Measurements from ENCODE around the gene PITX1.
"Not testable (repeated sequence)": the region's sequence is repeated elsewhere in the genome, so short reads cannot be mapped to it uniquely, and the experiment has no call there.

The PITX1 gene

DNA sequence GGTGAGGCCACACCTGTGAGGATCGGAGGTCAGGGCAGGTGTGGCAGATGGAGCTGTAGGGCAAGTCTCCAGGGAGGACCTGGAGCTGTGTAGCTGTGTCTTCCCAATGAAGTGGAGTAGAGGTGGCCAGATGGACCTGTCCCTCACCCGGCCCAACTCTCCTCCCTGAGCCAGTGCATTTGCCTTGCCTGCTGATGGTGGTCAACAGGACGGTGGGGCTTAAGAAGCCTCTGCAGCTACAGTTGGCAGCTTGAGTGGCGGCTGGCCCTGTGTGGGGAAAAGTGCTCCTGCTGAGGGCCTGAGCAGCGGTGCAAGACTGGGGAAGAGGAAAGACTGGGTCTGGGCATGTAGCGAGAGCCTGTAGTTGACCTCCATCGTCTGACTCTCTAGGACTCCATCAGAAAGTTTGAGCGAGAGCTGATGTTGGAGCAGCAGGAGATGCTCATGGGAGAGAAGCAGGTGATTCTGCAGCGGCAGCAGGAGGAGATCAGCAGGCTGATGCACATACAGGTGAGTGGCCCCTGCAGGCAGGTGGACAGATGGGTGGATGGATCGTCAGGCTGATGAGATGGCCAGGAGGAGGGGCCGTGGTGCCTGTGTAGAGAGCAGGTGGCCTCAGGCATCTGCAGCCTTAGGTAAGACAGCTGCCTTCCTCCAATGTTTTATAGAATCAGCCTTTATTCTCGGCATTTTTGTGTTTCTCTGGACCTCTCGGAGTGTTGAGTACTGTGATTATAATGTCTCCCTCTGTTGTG is 24.9 kb downstream of the PITX1 start:
- DNase-seq = no peak

DNA sequence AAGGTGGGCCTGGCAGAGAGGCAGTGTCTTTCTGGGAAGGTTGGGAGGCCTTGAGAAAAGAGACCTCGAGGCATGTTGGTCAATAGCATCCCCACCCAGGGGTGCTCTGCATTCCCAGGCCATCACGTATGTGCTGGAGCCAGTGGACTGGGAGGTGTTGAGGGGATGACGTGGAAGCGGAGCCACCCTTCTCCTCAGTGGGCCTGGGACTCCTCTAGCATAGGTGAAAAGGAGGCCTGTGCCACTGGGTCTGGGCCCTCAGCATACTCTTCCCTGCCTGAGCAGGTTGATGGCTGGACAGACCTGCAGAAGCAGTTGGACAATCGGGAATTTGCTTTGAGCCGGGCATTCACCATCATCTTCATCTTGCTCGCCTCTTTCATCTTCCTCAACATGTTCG is 25.5 kb downstream of the PITX1 start:
- no peak for DNase-seq

DNA sequence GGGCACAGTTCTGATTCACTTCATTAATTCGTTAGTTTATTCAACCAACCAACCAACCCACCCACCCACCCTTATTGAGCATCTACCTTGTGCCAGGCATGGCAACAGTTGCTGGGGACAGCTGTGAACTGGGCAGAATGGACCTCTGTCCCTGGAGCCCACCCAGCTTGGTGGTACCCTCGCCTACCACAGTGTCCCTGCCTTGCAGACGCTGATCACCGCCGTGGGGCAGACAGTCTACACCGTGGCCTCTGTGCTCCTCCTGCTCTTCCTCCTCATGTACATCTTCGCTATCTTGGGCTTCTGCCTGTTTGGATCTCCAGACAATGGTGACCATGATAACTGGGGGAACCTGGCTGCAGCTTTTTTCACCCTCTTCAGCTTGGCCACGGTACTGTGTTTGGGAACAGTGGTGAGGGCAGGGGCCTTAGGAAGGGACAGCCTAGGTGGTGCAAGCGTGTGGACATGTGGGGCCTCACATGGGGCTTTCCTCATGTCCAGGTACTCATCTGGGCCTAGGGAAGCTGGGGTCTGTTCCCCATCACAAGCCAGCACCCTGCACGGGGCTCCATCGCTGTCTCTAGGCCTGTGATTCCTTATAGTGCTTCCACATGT is 26.2 kb downstream of the PITX1 start:
- no peak for DNase-seq

DNA sequence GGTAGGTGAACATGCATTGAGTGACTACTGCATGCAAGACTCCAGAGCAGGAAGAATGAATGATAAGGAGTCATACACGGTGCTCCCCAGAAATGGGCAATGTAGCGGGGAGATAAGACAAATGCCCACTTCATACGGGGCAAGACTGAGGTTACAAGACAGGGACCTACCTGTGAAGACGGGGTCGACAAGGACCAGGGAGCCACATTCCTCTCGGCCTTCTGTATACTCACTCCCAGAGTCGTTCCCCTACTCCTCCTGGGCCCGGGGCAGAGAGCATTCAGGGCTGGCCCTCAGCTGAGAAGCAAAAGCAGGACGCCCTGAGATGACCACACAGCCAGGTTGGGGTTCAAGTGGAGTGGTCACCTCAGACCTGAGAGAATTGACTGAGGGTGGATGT is 26.7 kb downstream of the PITX1 start:
- DNase-seq = no peak

GRCh38 chr5:135005076-135005475 is 29.0 kb downstream of the PITX1 start:
- no peak for DNase-seq

- DNase-seq = no peak
Observed at GRCh38 chr5:135004376-135004775, 29.7 kb downstream of the PITX1 start.

DNA sequence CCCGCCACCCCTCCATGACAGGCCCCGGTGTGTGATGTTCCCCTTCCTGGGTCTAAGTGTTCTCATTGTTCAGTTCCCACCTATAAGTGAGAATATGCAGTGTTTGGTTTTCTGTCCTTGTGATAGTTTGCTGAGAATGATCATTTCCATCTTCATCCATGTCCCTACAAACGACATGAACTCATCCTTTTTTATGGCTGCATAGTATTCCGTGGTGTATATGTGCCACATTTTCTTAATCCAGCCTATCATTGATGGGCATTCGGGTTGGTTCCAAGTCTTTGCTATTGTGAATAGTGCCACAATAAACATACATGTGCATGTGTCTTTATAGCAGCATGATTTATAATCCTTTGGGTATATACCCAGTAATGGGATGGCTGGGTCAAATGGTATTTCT is 36.0 kb downstream of the PITX1 start:
- DNase-seq = not testable (repeated sequence)

- DNase-seq = no peak
Observed at GRCh38 chr5:134997015-134997414, 37.0 kb downstream of the PITX1 start.

DNA sequence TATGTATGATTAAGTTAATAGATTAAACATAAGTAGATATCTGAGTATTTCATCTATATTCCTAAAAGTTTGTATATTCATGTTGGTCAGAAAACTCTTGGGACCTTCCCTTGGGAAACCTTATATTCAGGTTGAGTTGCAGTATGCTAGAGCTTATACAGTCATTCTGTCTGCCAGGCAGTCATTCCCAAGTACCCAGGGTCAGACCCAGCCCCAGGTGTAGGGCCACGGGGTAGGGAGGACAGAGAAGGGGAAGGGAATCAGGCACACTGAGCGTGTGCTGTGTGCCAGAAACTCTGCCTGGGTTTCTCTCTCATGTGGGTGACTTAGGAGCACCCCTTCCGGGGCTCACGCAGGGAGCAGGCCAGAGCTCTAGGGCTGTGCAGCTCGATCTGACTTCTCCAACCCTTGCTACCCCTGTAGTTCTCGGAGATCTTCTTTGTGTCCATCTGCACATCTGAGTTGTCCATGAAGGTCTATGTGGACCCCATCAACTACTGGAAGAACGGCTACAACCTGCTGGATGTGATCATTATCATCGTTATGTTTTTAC is 38.1 kb downstream of the PITX1 start:
- no peak for DNase-seq

DNA sequence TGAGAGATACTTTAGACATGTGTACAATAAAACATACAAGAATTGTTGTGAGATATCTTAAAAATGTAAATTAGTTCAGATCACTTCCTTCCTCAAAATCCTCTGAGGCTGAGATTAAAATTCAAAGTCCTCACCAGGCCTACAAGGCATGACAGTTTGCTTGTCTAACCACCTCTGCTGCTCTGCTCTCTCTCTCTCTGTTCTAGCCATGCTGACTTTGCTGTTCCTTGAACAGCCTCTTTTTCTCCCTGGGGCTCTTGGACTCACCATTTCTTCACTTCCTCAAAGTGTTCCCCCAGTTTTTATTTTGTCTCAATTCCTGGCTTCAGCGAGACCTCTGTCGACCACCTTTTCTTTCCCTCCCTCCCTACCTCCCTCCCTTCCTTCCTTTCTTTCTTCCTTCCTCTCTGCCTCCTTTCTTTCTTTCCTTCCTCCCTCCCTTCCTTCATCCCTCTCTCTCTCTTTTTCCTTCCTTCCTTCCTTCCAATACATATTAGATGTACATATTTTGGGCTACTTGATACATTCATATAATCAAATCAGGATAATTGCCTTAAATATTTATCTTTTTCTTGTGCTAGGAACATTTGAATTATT is 39.4 kb downstream of the PITX1 start:
- DNase-seq = no peak

DNA sequence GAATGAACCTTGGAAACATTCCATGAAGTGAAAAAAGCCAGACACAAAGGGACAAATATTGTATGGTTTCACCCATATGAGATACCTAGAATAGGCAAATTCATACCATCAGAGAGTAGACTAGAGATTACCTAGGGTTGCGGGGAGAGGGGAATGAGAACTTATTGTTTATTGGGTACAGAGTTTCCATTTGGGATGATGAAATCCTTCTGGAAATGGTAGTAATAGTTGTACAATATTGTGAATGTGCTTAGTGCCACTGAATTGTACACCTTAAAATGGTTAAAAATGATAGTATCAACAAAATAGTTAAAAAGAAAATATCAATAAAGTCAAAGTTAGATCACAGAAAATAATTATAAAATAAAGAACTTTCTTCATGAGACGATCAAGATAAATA is 40.9 kb downstream of the PITX1 start:
- DNase-seq = no peak

GRCh38 chr5:134992148-134992547 is 41.9 kb downstream of the PITX1 start:
- no peak for DNase-seq

- DNase-seq = not testable (repeated sequence)
Observed at GRCh38 chr5:134990183-134990582, 43.8 kb downstream of the PITX1 start.

GRCh38 chr5:134989266-134989830 is 44.7 kb downstream of the PITX1 start:
- DNase-seq = no peak

- DNase-seq = no peak
Observed at GRCh38 chr5:134982230-134982629, 51.8 kb downstream of the PITX1 start.

DNA sequence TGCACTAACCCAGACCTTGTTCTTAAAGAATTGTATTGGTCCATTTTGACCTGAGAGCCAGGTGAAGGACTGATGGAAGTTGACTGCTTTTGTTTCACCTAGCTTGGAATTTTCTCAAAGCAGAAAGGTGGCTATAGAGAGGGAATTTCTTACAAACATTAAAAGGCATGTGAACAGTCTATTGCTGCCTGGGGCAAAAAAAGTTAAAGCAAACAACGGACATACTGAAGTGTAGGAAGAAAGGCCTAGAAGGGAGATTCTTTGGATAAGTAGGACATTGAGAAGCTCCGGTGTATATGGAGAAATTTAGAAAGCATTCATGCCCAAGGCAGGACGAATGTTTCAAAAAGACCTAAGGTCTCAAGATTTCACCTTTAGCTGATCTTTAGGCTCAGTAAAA is 54.6 kb downstream of the PITX1 start:
- no peak for DNase-seq

Measured in stimulated activated CD4-positive, alpha-beta T cell treated with anti-CD3 and anti-CD28 coated beads, Interleukin-4, amount 100 ng/mL, for 1 hour (primary cell).